B cell (primary cell): ENCODE results near the gene PPP3CA. TPM values are rescaled to one million over a fixed set of nuclear protein-coding genes. Genes with fewer than 3 reads are reported as not detected.

ENCODE experiments used
- ATAC-seq: fragments of 200-7000 bp; cut with Tn5 transposase; one replicate; pipeline ENCODE4 v1.10.0; 2021; ENCODE audit warnings: low read depth, mild to moderate bottlenecking, moderate number of reproducible peaks, moderate library complexity
- CTCF ChIA-PET: fragments of 350-600 bp; sonication (Branson Sonifier 250); formaldehyde crosslinking; loops from one replicate; lab custom pipeline; 2021; ENCODE audit warnings: antibody characterized with exemption, inconsistent platforms; lab: Charles Lee
- POLR2A ChIA-PET: fragments of 350-600 bp; sonication (Branson Sonifier 250); formaldehyde crosslinking; loops from one replicate; lab custom pipeline; 2021; ENCODE audit warnings: antibody characterized with exemption; lab: Charles Lee
- DNase-seq: peaks from one replicate; pipeline ENCODE4 v3.0.0; 2013
- H2AFZ ChIP-seq: 2 replicates; pipeline ENCODE4 v1.6.1; 2012; ENCODE audit warnings: mild to moderate bottlenecking, low read depth, low read length; ENCODE audit not compliant: insufficient read depth, poor library complexity, severe bottlenecking
- H3K27ac ChIP-seq, 2 donors: 1 replicate in 1 of 2; 2 replicates in 1 of 2; pipeline ENCODE4 v1.5.1; 2012 to 2013; ENCODE audit warnings: low read length in 2 of 2, mild to moderate bottlenecking in 2 of 2, moderate library complexity in 1 of 2
- H3K27me3 ChIP-seq, 4 experiments: fragments of 200-600 bp in 1 of 4; sonication (generic) in 1 of 4; replicated peaks in 1 of 4; 1 replicate in 2 of 4; 2 replicates in 2 of 4; pipeline versions ENCODE4 v1.6.1 to v1.7.0; 2013 to 2016; ENCODE audit warnings: low read length in 3 of 4, mild to moderate bottlenecking in 2 of 4, mixed read lengths in 1 of 4, moderate library complexity in 1 of 4; ENCODE audit not compliant: insufficient read depth in 4 of 4, control insufficient read depth in 3 of 4; ENCODE audit errors: control extremely low read depth in 1 of 4
- H3K36me3 ChIP-seq, 2 experiments: replicated peaks in 1 of 2; 1 replicate in 1 of 2; 2 replicates in 1 of 2; pipeline versions ENCODE4 v1.6.1 to v1.7.1; 2013; ENCODE audit warnings: low read length in 1 of 2; ENCODE audit not compliant: insufficient read depth in 2 of 2, control insufficient read depth in 1 of 2; ENCODE audit errors: control extremely low read depth in 1 of 2, extremely low read depth in 1 of 2
- H3K4me1 ChIP-seq, 2 donors: fragments of 200-600 bp in 1 of 2; sonication (generic) in 1 of 2; 1 replicate in 1 of 2; 2 replicates in 1 of 2; pipeline versions ENCODE4 v1.5.1 to v1.6.1; 2013 to 2017; ENCODE audit warnings: low read length in 2 of 2; ENCODE audit not compliant: control insufficient read depth in 2 of 2, insufficient read depth in 2 of 2
- H3K4me2 ChIP-seq: replicated peaks from 2 replicates; pipeline ENCODE3; 2012; ENCODE audit warnings: mild to moderate bottlenecking, low read depth, low read length; ENCODE audit not compliant: poor library complexity, severe bottlenecking
- H3K4me3 ChIP-seq, 5 experiments: fragments of 200-600 bp in 1 of 5; sonication (generic) in 1 of 5; 1 replicate in 3 of 5; 2 replicates in 2 of 5; pipeline versions ENCODE4 v1.5.1 to v1.7.0; 2011 to 2016; ENCODE audit warnings: low read length in 4 of 5, mild to moderate bottlenecking in 4 of 5, low read depth in 2 of 5, control low read depth in 1 of 5, moderate library complexity in 1 of 5; ENCODE audit not compliant: insufficient read depth in 1 of 5; ENCODE audit errors: control extremely low read depth in 1 of 5, extremely low read depth in 1 of 5
- H3K79me2 ChIP-seq: fragments of 200-600 bp; sonication (generic); one replicate; pipeline ENCODE4 v1.6.0; 2016; ENCODE audit warnings: low read length; ENCODE audit not compliant: control insufficient read depth, insufficient read depth
- H3K9ac ChIP-seq: fragments of 200-600 bp; sonication (generic); 2 replicates; pipeline ENCODE4 v1.6.1; 2017; ENCODE audit warnings: mild to moderate bottlenecking, low read length, moderate library complexity
- H3K9me3 ChIP-seq, 3 donors: one replicate each; pipeline versions ENCODE4 v1.6.1 to v1.7.1; 2013; ENCODE audit warnings: low read length in 2 of 3; ENCODE audit not compliant: control insufficient read depth in 2 of 3, insufficient read depth in 1 of 3; ENCODE audit errors: control extremely low read depth in 1 of 3
- H4K20me1 ChIP-seq: 2 replicates; pipeline ENCODE4 v1.6.0; 2012; ENCODE audit warnings: mild to moderate bottlenecking, low read length; ENCODE audit not compliant: insufficient read depth, control insufficient read depth, poor library complexity, severe bottlenecking
- H3K27ac Mint-ChIP-seq: one replicate; pipeline ENCODE4 v1.8.0; 2021; ENCODE audit warnings: mixed read lengths
- H3K27me3 Mint-ChIP-seq: one replicate; pipeline ENCODE4 v1.8.0; 2021; ENCODE audit warnings: mixed read lengths
- H3K4me1 Mint-ChIP-seq: one replicate; pipeline ENCODE4 v1.8.0; 2021; ENCODE audit warnings: mixed read lengths
- H3K4me3 Mint-ChIP-seq: one replicate; pipeline ENCODE4 v1.8.0; 2021; ENCODE audit warnings: mixed read lengths
- H3K9me3 Mint-ChIP-seq: one replicate; pipeline ENCODE4 v1.8.0; 2022; ENCODE audit warnings: mixed read lengths; ENCODE audit not compliant: insufficient read depth
- EZH2 ChIP-seq: IDR thresholded peaks from 2 replicates; pipeline ENCODE4 v1.6.1; 2012; ENCODE audit warnings: borderline replicate concordance, low read depth, mild to moderate bottlenecking, moderate library complexity, low read length; ENCODE audit not compliant: insufficient read depth, poor library complexity, severe bottlenecking
- WGBS: methylation state at CpG from one replicate; pipeline ENCODE4 v1.1.5; 2013; ENCODE audit warnings: missing lambda C conversion rate; ENCODE audit not compliant: insufficient coverage; 5-methylcytosine and 5-hydroxymethylcytosine counted together
- intact Hi-C: fragments of 100-400 bp; cut with micrococcal nuclease; formaldehyde crosslinking; loops from one replicate; pipeline ENCODE4 v1.10.0; 2022
- polyA plus RNA-seq: library from polyadenylated mRNA; depleted of rRNA; stranded (reverse); fragments of >200 nt; gene quantifications from 2 replicates; pipeline ENCODE4 v1.2.3, GENCODE V29; 2012
- total RNA-seq, 2 donors: library from RNA; stranded (reverse); fragments of 120-200 nt in 1 of 2; gene quantifications; 1 replicate in 1 of 2; 2 replicates in 1 of 2; pipeline versions ENCODE4 v1.2.3 to v1.2.4, GENCODE V29; 2013 to 2022
- TF ChIP-seq, protein P1 (sequence below): fragments of 200-600 bp; IDR thresholded peaks from one replicate; pipeline ENCODE4 v1.8.0; 2022; ENCODE audit warnings: antibody characterized with exemption, mild to moderate bottlenecking

The PPP3CA gene
- total and polyA plus RNA-seq, 2 donors (not counting 1 experiment from before 2014, with no cell fraction given): 14.3 to 85.1 TPM

DNA sequence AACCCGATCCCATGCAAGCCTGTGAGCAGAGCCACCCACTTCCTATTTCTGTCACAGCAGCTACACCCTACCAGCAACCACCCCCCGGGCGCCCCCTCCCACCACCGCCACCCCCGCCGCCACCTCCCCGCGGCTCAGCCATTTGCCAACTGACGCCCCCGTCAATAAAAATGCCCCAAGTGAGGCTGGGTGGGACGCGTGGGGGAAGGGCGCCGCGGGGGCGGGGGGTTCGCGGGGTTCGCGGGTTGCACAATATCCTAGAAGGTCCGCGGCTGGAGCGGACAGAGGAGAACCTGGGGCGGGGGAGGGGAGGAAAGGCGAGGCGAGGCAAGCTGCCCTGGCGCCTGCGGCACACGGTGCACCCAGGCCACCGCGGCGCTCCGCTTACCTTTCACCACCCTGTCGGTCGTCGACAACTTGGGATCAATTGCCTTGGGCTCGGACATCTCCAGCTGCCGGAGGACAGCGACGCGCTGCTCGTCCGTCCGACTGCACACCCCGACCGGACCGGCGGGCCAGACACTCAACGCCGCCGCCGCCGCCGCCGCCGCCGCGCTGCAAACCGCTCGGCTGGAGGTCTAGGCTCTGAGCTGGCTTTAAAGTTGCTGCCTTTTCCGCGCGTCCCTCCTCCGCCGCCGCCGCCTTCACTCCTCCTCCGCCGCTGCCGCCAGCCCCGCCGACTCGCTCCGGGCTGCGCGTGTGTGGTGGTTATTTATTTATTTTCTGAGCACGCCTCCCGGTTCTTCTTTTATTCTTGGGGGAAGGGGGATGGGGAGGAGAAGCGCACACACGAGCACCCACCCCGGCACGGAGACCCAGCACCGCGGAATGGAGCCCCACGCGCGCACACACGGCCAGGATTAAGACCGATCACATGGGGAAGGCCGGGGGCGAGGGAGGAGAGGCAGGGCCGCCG, 717 bp downstream of the PPP3CA start:
- under 1% methylated on average over 67 of the region's 93 CpGs for WGBS
- H4K20me1 ChIP-seq: peaks cover 17% of the 10 kb centered on the region
- no peaks in the 10 kb centered on the region for H3K27me3 ChIP-seq
- H3K4me3 Mint-ChIP-seq: peak overlapping the region; percentile 99
- H3K27me3 Mint-ChIP-seq: no peaks in the 10 kb centered on the region
- H3K79me2 ChIP-seq: peaks cover 66% of the 10 kb centered on the region
- CTCF ChIA-PET: interaction anchor here (0.7 to 2.5 kb wide), 5 partner anchors 12 to 384 kb away, joined by 3 to 10 read pairs (median 3); no protein-coding TSS in a partner anchor
- peak; percentile 77 for DNase-seq
- peak overlapping the region; percentile 97 for H3K9ac ChIP-seq
- no peaks in the 10 kb centered on the region for H3K9me3 Mint-ChIP-seq
- peak; percentile 12 for ATAC-seq
- peak overlapping the region; percentile 95 for H3K27ac Mint-ChIP-seq
- H3K9me3 ChIP-seq: no peaks in the 10 kb centered on the region
- H3K4me2 ChIP-seq: peak overlapping the region; percentile 96
- H3K4me1 Mint-ChIP-seq: peaks cover 51% of the 10 kb centered on the region
- peak overlapping the region; percentile 41 to 96 (median 93) for H3K4me3 ChIP-seq
- no peak for TF ChIP-seq EZH2
- TF ChIP-seq, protein P1, sequence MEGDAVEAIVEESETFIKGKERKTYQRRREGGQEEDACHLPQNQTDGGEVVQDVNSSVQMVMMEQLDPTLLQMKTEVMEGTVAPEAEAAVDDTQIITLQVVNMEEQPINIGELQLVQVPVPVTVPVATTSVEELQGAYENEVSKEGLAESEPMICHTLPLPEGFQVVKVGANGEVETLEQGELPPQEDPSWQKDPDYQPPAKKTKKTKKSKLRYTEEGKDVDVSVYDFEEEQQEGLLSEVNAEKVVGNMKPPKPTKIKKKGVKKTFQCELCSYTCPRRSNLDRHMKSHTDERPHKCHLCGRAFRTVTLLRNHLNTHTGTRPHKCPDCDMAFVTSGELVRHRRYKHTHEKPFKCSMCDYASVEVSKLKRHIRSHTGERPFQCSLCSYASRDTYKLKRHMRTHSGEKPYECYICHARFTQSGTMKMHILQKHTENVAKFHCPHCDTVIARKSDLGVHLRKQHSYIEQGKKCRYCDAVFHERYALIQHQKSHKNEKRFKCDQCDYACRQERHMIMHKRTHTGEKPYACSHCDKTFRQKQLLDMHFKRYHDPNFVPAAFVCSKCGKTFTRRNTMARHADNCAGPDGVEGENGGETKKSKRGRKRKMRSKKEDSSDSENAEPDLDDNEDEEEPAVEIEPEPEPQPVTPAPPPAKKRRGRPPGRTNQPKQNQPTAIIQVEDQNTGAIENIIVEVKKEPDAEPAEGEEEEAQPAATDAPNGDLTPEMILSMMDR: no peak
- H2AFZ ChIP-seq: peak overlapping the region; percentile 99
- peak overlapping the region; percentile 63 to 88 for H3K27ac ChIP-seq
- intact Hi-C loops: loop anchor here (1.0 to 10.0 kb wide), 14 partner anchors 9 to 1396 kb away; partner anchors contain the start of genes BANK1, H2AZ1, NFKB1 and SLC39A8
- POLR2A ChIA-PET: interaction anchor here (0.6 to 2.7 kb wide), 11 partner anchors 10 to 998 kb away, joined by 3 to 12 read pairs (median 6); partner anchors contain the start of genes BANK1 and SLC39A8
- H3K4me1 ChIP-seq: peaks cover 22 to 44% of the 10 kb centered on the region in 2 donors
- H3K36me3 ChIP-seq: peaks cover 0 to 3% of the 10 kb centered on the region in 2 experiments
